Ishikawa (cell line): ENCODE results near the gene ATF5.

Source experiments
- CEBPB ChIP-seq: IDR thresholded peaks from 2 replicates; pipeline ENCODE4 v1.6.1; 2012
- CREB1 ChIP-seq: IDR thresholded peaks from 2 replicates; pipeline ENCODE4 v1.6.1; 2012; ENCODE audit warnings: low read depth
- EGR1 ChIP-seq: IDR thresholded peaks from 2 replicates; pipeline ENCODE4 v1.6.1; 2012
- EP300 ChIP-seq: IDR thresholded peaks from 2 replicates; pipeline ENCODE4 v1.6.1; 2012; ENCODE audit warnings: borderline replicate concordance
- FOXM1 ChIP-seq: IDR thresholded peaks from 2 replicates; pipeline ENCODE4 v1.6.1; 2012; ENCODE audit warnings: low read depth, borderline replicate concordance
- NFIC ChIP-seq: IDR thresholded peaks from 2 replicates; pipeline ENCODE4 v1.6.1; 2012
- RAD21 ChIP-seq: IDR thresholded peaks from 2 replicates; pipeline ENCODE4 v1.6.1; 2012; ENCODE audit warnings: low read depth
- TAF1 ChIP-seq: IDR thresholded peaks from 2 replicates; pipeline ENCODE4 v1.6.1; 2012; ENCODE audit warnings: low read depth, mild to moderate bottlenecking
- TCF12 ChIP-seq: IDR thresholded peaks from 2 replicates; pipeline ENCODE4 v1.6.1; 2012; ENCODE audit warnings: low read depth
- TEAD4 ChIP-seq: IDR thresholded peaks from 2 replicates; pipeline ENCODE4 v1.6.1; 2012
- YY1 ChIP-seq: IDR thresholded peaks from 2 replicates; pipeline ENCODE4 v1.6.1; 2012; ENCODE audit warnings: low read depth
- ZBTB7A ChIP-seq: IDR thresholded peaks from 2 replicates; pipeline ENCODE4 v1.6.1; 2012; ENCODE audit warnings: low read depth
- TF ChIP-seq, protein P1 (sequence below): IDR thresholded peaks from 2 replicates; pipeline ENCODE4 v1.6.1; 2012
- TF ChIP-seq, protein P2 (sequence below): IDR thresholded peaks from 2 replicates; pipeline ENCODE4 v1.6.1; 2012; ENCODE audit warnings: low read depth, mild to moderate bottlenecking
- TF ChIP-seq, protein P3 (sequence below): IDR thresholded peaks from 2 replicates; pipeline ENCODE4 v1.6.1; 2012

The ATF5 gene

DNA sequence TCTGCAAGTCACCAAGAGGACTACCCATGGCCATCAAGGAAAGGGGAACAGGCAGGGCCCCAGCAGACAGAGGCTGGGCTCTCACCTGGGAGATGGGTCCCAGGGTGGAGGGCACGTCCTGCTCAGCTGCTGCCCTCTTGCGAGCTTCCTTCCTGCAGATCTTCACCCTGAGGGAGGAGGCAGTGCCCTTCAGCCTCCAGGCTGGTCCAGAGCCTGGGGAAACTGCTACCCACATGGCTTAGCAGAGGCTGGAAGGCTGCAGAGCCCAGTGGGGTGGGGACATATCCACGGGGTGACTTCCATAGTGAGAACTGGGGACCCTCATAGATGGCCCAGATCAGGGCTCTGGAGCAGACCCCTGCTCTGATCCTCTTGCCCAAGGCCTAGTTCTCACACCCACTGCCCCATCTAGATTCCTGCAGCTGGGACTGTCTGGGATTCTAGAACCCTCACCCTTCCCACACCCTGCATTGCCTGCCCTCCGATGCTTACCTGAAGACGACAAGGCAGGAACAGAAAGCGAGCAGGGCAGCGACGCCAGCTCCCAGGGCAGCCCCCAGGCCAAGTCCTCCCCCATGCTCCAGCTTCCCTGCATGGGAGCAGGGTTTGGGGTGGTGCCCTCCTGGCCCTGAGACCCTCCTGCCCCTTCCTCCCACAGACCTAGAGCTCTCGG lies 22.9 kb downstream of the ATF5 start:
- no peak for TF ChIP-seq TAF1
- TF ChIP-seq CEBPB = no peak
- no peak for TF ChIP-seq EP300
- TF ChIP-seq, protein P1, sequence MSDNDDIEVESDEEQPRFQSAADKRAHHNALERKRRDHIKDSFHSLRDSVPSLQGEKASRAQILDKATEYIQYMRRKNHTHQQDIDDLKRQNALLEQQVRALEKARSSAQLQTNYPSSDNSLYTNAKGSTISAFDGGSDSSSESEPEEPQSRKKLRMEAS = no peak
- no peak for TF ChIP-seq RAD21
- TF ChIP-seq, protein P2, sequence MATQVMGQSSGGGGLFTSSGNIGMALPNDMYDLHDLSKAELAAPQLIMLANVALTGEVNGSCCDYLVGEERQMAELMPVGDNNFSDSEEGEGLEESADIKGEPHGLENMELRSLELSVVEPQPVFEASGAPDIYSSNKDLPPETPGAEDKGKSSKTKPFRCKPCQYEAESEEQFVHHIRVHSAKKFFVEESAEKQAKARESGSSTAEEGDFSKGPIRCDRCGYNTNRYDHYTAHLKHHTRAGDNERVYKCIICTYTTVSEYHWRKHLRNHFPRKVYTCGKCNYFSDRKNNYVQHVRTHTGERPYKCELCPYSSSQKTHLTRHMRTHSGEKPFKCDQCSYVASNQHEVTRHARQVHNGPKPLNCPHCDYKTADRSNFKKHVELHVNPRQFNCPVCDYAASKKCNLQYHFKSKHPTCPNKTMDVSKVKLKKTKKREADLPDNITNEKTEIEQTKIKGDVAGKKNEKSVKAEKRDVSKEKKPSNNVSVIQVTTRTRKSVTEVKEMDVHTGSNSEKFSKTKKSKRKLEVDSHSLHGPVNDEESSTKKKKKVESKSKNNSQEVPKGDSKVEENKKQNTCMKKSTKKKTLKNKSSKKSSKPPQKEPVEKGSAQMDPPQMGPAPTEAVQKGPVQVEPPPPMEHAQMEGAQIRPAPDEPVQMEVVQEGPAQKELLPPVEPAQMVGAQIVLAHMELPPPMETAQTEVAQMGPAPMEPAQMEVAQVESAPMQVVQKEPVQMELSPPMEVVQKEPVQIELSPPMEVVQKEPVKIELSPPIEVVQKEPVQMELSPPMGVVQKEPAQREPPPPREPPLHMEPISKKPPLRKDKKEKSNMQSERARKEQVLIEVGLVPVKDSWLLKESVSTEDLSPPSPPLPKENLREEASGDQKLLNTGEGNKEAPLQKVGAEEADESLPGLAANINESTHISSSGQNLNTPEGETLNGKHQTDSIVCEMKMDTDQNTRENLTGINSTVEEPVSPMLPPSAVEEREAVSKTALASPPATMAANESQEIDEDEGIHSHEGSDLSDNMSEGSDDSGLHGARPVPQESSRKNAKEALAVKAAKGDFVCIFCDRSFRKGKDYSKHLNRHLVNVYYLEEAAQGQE = no peak
- TF ChIP-seq TEAD4 = no peak
- TF ChIP-seq CREB1 = no peak
- TF ChIP-seq ZBTB7A = no peak
- no peak for TF ChIP-seq TCF12
- TF ChIP-seq, protein P3, sequence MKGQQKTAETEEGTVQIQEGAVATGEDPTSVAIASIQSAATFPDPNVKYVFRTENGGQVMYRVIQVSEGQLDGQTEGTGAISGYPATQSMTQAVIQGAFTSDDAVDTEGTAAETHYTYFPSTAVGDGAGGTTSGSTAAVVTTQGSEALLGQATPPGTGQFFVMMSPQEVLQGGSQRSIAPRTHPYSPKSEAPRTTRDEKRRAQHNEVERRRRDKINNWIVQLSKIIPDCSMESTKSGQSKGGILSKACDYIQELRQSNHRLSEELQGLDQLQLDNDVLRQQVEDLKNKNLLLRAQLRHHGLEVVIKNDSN = no peak
- no peak for TF ChIP-seq EGR1
- no peak for TF ChIP-seq FOXM1

DNA sequence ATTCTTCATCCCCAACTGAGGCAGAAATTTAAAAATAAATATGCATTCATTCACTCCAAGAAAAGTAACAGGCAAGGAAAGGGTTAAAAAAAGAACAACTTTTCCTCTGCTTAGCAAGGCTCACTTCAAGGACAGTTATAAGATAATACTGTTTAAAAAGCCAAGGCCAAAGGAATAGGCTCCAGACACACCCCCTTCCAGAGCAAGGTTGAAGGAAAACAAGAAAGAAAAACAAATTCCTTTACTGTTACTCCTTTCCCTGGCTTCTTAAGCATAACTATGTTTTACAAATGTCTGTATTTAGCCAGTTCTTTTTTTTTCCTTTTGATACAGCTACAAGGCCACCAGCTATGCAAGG lies 23.5 kb downstream of the ATF5 start:
- no peak for TF ChIP-seq EGR1
- TF ChIP-seq EP300 = no peak
- TF ChIP-seq CEBPB = no peak
- no peak for TF ChIP-seq ZBTB7A
- TF ChIP-seq CREB1 = no peak
- no peak for TF ChIP-seq NFIC
- no peak for TF ChIP-seq TEAD4
- no peak for TF ChIP-seq TCF12
- TF ChIP-seq, protein P3 = no peak
- TF ChIP-seq FOXM1 = no peak
- TF ChIP-seq TAF1 = no peak
- TF ChIP-seq, protein P1 = no peak
- TF ChIP-seq, protein P2 = no peak

- TF ChIP-seq CEBPB (no peak), ZBTB7A (no peak), FOXM1 (no peak), TAF1 (no peak), TEAD4 (no peak), YY1 (no peak), RAD21 (no peak)
- TF ChIP-seq, protein P3 = no peak
Measured at GRCh38 chr19:49952906-49953305, 23.9 kb downstream of the ATF5 start.

DNA sequence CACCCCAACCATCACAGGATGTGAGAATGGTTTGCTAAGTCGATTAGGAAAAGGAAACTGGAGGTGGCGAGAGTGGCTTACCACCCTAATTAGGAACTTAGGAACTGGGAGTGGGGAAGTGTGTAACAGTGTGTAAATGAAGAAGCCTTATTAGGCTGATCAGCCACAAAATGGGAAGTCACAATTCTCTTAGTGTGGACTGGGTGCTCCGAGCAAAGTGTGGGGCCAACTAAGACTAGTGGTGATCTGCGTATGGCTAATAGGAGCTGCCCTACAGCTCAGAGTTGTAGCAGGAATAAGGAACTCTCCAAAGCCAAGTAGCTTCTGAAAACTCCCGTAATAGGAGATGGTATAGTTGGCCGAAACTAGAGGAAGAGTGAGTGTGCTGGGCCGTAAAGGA lies 24.4 kb downstream of the ATF5 start:
- TF ChIP-seq ZBTB7A = no peak
- TF ChIP-seq CEBPB = no peak
- no peak for TF ChIP-seq EP300
- TF ChIP-seq RAD21 = no peak
- no peak for TF ChIP-seq NFIC
- TF ChIP-seq, protein P3 = no peak
- no peak for TF ChIP-seq FOXM1
- TF ChIP-seq CREB1 = no peak
- TF ChIP-seq EGR1 = no peak
- no peak for TF ChIP-seq TAF1
- no peak for TF ChIP-seq TCF12
- TF ChIP-seq, protein P1 = no peak

GRCh38 chr19:49954092-49954829 lies 25.3 kb downstream of the ATF5 start:
- TF ChIP-seq EGR1 = no peak
- TF ChIP-seq YY1 = no peak
- TF ChIP-seq, protein P2 = no peak
- TF ChIP-seq, protein P1 = no peak
- no peak for TF ChIP-seq CREB1
